ENCODE results near the gene KIAA1614. TPM values are rescaled to one million over a fixed set of nuclear protein-coding genes. Genes with fewer than 3 reads are reported as not detected.

The KIAA1614 gene
- polyA plus RNA-seq, 1 donor (not counting 4 experiments of a cell fraction or from before 2014, with no cell fraction given) = 0.03 TPM

- Histone ChIP-seq H3K9me3 (ENCODE audit: control insufficient read depth, low read depth, low read length) (no peaks in the 10 kb centered on the region), H3K4me3 (ENCODE audit: control insufficient read depth in 2 of 3, extremely low read depth in 1 of 3, insufficient read depth in 2 of 3, low read depth in 1 of 3, low read length in 3 of 3) (peak overlapping the region; percentile 6 to 54 (median 40)), H3K9me1 (ENCODE audit: control insufficient read depth, extremely low read depth, insufficient read depth, low read length) (no peaks in the 10 kb centered on the region), H3K9ac (ENCODE audit: control insufficient read depth, extremely low read depth, insufficient read depth, low read length) (no peak overlapping the region), H2AFZ (ENCODE audit: control insufficient read depth, low read length) (peak overlapping the region; percentile 69), H3K4me2 (ENCODE audit: control insufficient read depth, extremely low read depth, insufficient read depth, low read depth, low read length) (peak overlapping the region; percentile 76), H3K4me1 (ENCODE audit: control insufficient read depth, extremely low read depth, insufficient read depth, low read length) (peaks cover 2% of the 10 kb centered on the region), H3K27ac (ENCODE audit: control insufficient read depth, insufficient read depth, low read length) (no peak overlapping the region), H3K79me2 (ENCODE audit: control insufficient read depth, insufficient read depth, low read length) (no peaks in the 10 kb centered on the region), H3K27me3 (ENCODE audit: control insufficient read depth, extremely low read depth, insufficient read depth, low read length) (peaks cover 22% of the 10 kb centered on the region), H4K20me1 (ENCODE audit: control insufficient read depth, extremely low read depth, insufficient read depth, low read length) (no peaks in the 10 kb centered on the region), H3K36me3 (ENCODE audit: control insufficient read depth in 2 of 2, extremely low read depth in 1 of 2, insufficient read depth in 2 of 2, low read length in 2 of 2) (no peaks in the 10 kb centered on the region)
- no peak for TF ChIP-seq CTCF (optimal IDR thresholded peaks at IDR 0.05 in 1 of 3, IDR thresholded peaks at IDR 0.05 in 1 of 3, conservative IDR thresholded peaks at IDR 0.05 in 1 of 3; ENCODE audit: extremely low read depth in 1 of 3, insufficient read depth in 2 of 3, low read length in 3 of 3)
- peak; percentile 73 for TF ChIP-seq EZH2 (IDR thresholded peaks at IDR 0.05; ENCODE audit: low read length)
- FAIRE-seq (no peak), DNase-seq (ENCODE audit: low read depth, low spot score) (no peak)
- dilution Hi-C loops (cut with MboI; ENCODE audit: extremely low pct_ligation_motif_present, low sequenced_read_pairs) = no loop called here
Measured at GRCh38 chr1:180912211-180912800, 391 bp upstream of the KIAA1614 start.

- FAIRE-seq (no peak), DNase-seq (ENCODE audit: low read depth, low spot score) (no peak)
- no peak overlapping the region for H3K4me3 ChIP-seq (ENCODE audit: control insufficient read depth in 2 of 3, extremely low read depth in 1 of 3, insufficient read depth in 2 of 3, low read depth in 1 of 3, low read length in 3 of 3)
- H3K79me2 ChIP-seq (ENCODE audit: control insufficient read depth, insufficient read depth, low read length) = no peaks in the 10 kb centered on the region
- H4K20me1 ChIP-seq (ENCODE audit: control insufficient read depth, extremely low read depth, insufficient read depth, low read length) = no peaks in the 10 kb centered on the region
- no peaks in the 10 kb centered on the region for H3K9me1 ChIP-seq (ENCODE audit: control insufficient read depth, extremely low read depth, insufficient read depth, low read length)
- H2AFZ ChIP-seq (ENCODE audit: control insufficient read depth, low read length) = no peak overlapping the region
- no peaks in the 10 kb centered on the region for H3K9me3 ChIP-seq (ENCODE audit: control insufficient read depth, low read depth, low read length)
- H3K27me3 ChIP-seq (ENCODE audit: control insufficient read depth, extremely low read depth, insufficient read depth, low read length) = peaks cover 22% of the 10 kb centered on the region
- H3K4me2 ChIP-seq (ENCODE audit: control insufficient read depth, extremely low read depth, insufficient read depth, low read depth, low read length) = no peak overlapping the region
- no peak overlapping the region for H3K27ac ChIP-seq (ENCODE audit: control insufficient read depth, insufficient read depth, low read length)
- dilution Hi-C loops (cut with MboI; ENCODE audit: extremely low pct_ligation_motif_present, low sequenced_read_pairs) = no loop called here
- H3K4me1 ChIP-seq (ENCODE audit: control insufficient read depth, extremely low read depth, insufficient read depth, low read length) = peaks cover 2% of the 10 kb centered on the region
- TF ChIP-seq EZH2 (IDR thresholded peaks at IDR 0.05; ENCODE audit: low read length) = no peak
- TF ChIP-seq CTCF (optimal IDR thresholded peaks at IDR 0.05 in 1 of 3, IDR thresholded peaks at IDR 0.05 in 1 of 3, conservative IDR thresholded peaks at IDR 0.05 in 1 of 3; ENCODE audit: extremely low read depth in 1 of 3, insufficient read depth in 2 of 3, low read length in 3 of 3) = no peak
- no peak overlapping the region for H3K9ac ChIP-seq (ENCODE audit: control insufficient read depth, extremely low read depth, insufficient read depth, low read length)
- no peaks in the 10 kb centered on the region for H3K36me3 ChIP-seq (ENCODE audit: control insufficient read depth in 2 of 2, extremely low read depth in 1 of 2, insufficient read depth in 2 of 2, low read length in 2 of 2)
Measured at GRCh38 chr1:180915426-180915965, 2.8 kb downstream of the KIAA1614 start.
